OCI-LY7 (cell line): Measurements from ENCODE around the gene COL9A3. TPM values are rescaled to one million over a fixed set of nuclear protein-coding genes. Genes with fewer than 3 reads are reported as not detected.

ENCODE experiments used
- BruUV-seq: library from RNA; stranded (reverse); fragments of 400-500 nt; replicated peaks from 2 replicates; lab custom pipeline; 2021; lab: Mats Ljungman, UMichigan
- CTCF ChIA-PET: fragments of 300-600 bp; sonication (Branson Sonifier 250); formaldehyde crosslinking; loops from one replicate; lab custom pipeline; 2022; ENCODE audit warnings: antibody characterized with exemption; ENCODE audit not compliant: unreplicated experiment; lab: Charles Lee
- POLR2A ChIA-PET: fragments of 300-600 bp; sonication (Branson Sonifier 250); formaldehyde crosslinking; loops from one replicate; lab custom pipeline; 2022; ENCODE audit warnings: antibody characterized with exemption; lab: Charles Lee
- DNase-seq: peaks from one replicate; pipeline ENCODE4 v3.0.0-alpha.2; 2015; ENCODE audit warnings: low spot score
- H2AFZ ChIP-seq: fragments of 200-600 bp; sonication (generic), shearing (Covaris generic); 2 replicates; pipeline ENCODE4 v1.6.1; 2014; ENCODE audit warnings: mild to moderate bottlenecking, antibody characterized with exemption, low read length, moderate library complexity
- H3K27ac ChIP-seq: fragments of 200-600 bp; sonication (generic); 2 replicates; pipeline ENCODE4 v1.5.1; 2014; ENCODE audit warnings: mixed run types, low read depth, mild to moderate bottlenecking, moderate library complexity, low read length, inconsistent platforms; ENCODE audit not compliant: poor library complexity, severe bottlenecking
- H3K36me3 ChIP-seq: fragments of 200-600 bp; sonication (generic); 2 replicates; pipeline ENCODE4 v1.6.1; 2014; ENCODE audit warnings: mild to moderate bottlenecking, antibody characterized with exemption, low read length, moderate library complexity, mixed read lengths; ENCODE audit not compliant: insufficient read depth
- H3K4me1 ChIP-seq: fragments of 200-600 bp; sonication (generic); 2 replicates; pipeline ENCODE4 v1.5.1; 2014; ENCODE audit warnings: mild to moderate bottlenecking, low read length; ENCODE audit not compliant: insufficient read depth, poor library complexity, severe bottlenecking
- H3K4me2 ChIP-seq: fragments of 200-600 bp; sonication (generic); 2 replicates; pipeline ENCODE4 v1.6.1; 2014; ENCODE audit warnings: mild to moderate bottlenecking, low read length
- H3K4me3 ChIP-seq: fragments of 200-600 bp; sonication (generic); 2 replicates; pipeline ENCODE4 v1.5.1; 2014; ENCODE audit warnings: mild to moderate bottlenecking, low read depth, low read length; ENCODE audit not compliant: poor library complexity, severe bottlenecking
- H3K79me2 ChIP-seq: fragments of 200-600 bp; sonication (generic); 2 replicates; pipeline ENCODE4 v1.6.1; 2016; ENCODE audit warnings: low read depth, mild to moderate bottlenecking, low read length, moderate library complexity, mixed read lengths; ENCODE audit not compliant: insufficient read depth
- H3K9me2 ChIP-seq: fragments of 200-600 bp; sonication (generic); 2 replicates; pipeline ENCODE4 v1.6.1; 2016; ENCODE audit warnings: mild to moderate bottlenecking, low read length, mixed read lengths; ENCODE audit not compliant: insufficient read depth
- H3K9me3 ChIP-seq: fragments of 200-600 bp; sonication (generic); 2 replicates; pipeline ENCODE4 v1.6.1; 2014; ENCODE audit warnings: mild to moderate bottlenecking, mixed run types, low read length, mixed read lengths
- H4K20me1 ChIP-seq: fragments of 200-600 bp; sonication (generic); 2 replicates; pipeline ENCODE4 v1.6.1; 2014; ENCODE audit warnings: mild to moderate bottlenecking, antibody characterized with exemption, low read length, moderate library complexity, mixed read lengths; ENCODE audit not compliant: insufficient read depth
- CTCF ChIP-seq: fragments of 200-600 bp; sonication (generic); conservative IDR thresholded peaks from 2 replicates; pipeline ENCODE4 v1.5.1; 2014; ENCODE audit warnings: mild to moderate bottlenecking, antibody characterized with exemption, low read length, moderate library complexity, mixed read lengths
- EZH2phosphoT487 ChIP-seq: fragments of 200-600 bp; sonication (generic); IDR thresholded peaks from 2 replicates; pipeline ENCODE4 v1.6.1; 2018; ENCODE audit warnings: low read depth, borderline replicate concordance, mild to moderate bottlenecking, mixed run types, antibody characterized with exemption, low read length, moderate library complexity, mixed read lengths
- intact Hi-C: fragments of 100-400 bp; cut with micrococcal nuclease; formaldehyde crosslinking; loops from one replicate; pipeline ENCODE4 v1.10.0; 2022; ENCODE audit not compliant: unreplicated experiment
- total RNA-seq, 2 experiments: library from RNA; depleted of rRNA in 1 of 2; stranded (reverse); fragments of >200 nt in 1 of 2; shearing (Covaris generic) in 1 of 2; gene quantifications; 2 replicates each; pipeline ENCODE4 v1.2.3, GENCODE V29; 2014 to 2022

COL9A3 gene
- total RNA-seq, 2 experiments from 2014 or later, result 1.7 to 5.2 TPM

GRCh38 chr20:62818592-62819493, 2.0 kb downstream of the COL9A3 start:
- Histone ChIP-seq H3K9me2 (no peaks in the 10 kb centered on the region), H3K9me3 (no peaks in the 10 kb centered on the region), H3K79me2 (no peaks in the 10 kb centered on the region), H3K36me3 (peaks cover 3% of the 10 kb centered on the region; the same call in 1 of the 2 replicates), H3K4me3 (no peak overlapping the region), H2AFZ (no peak overlapping the region), H3K27ac (no peak overlapping the region), H3K4me2 (no peak overlapping the region), H4K20me1 (no peaks in the 10 kb centered on the region), H3K4me1 (no peaks in the 10 kb centered on the region)
- no peak for DNase-seq
- TF ChIP-seq CTCF (no peak), EZH2phosphoT487 (no peak)
- ChIA-PET POLR2A (interaction anchor here (0.6 kb wide), 1 partner anchor 13 kb away, joined by 3 read pairs; no protein-coding TSS in a partner anchor), CTCF (no interaction called here)
- intact Hi-C loops, result no loop called here
- BruUV-seq, result no TSS peak

GRCh38 chr20:62819494-62820174, 2.8 kb downstream of the COL9A3 start:
- no TSS peak for BruUV-seq
- no peaks in the 10 kb centered on the region for H3K9me2 ChIP-seq
- H3K27ac ChIP-seq, result no peak overlapping the region
- no peaks in the 10 kb centered on the region for H4K20me1 ChIP-seq
- no peaks in the 10 kb centered on the region for H3K9me3 ChIP-seq
- H3K36me3 ChIP-seq, result no peaks in the 10 kb centered on the region
- DNase-seq, result no peak
- intact Hi-C loops, result no loop called here
- no peaks in the 10 kb centered on the region for H3K79me2 ChIP-seq
- H3K4me2 ChIP-seq, result no peak overlapping the region
- no peak overlapping the region for H3K4me3 ChIP-seq
- H2AFZ ChIP-seq, result no peak overlapping the region
- CTCF ChIA-PET, result no interaction called here
- H3K4me1 ChIP-seq, result peaks cover 2% of the 10 kb centered on the region
- POLR2A ChIA-PET, result no interaction called here
- TF ChIP-seq CTCF, result no peak
- TF ChIP-seq EZH2phosphoT487, result no peak
